NCI-H2107 treated with DMSO at 0.1 percent for 48 hours (cell line): ENCODE data around the gene DOK6.

ENCODE experiments used
- DNase-seq: peaks from one replicate; lab custom pipeline; 2025; ENCODE audit not compliant: unreplicated experiment; lab: John Stamatoyannopoulos, UW

DOK6 gene

DNA sequence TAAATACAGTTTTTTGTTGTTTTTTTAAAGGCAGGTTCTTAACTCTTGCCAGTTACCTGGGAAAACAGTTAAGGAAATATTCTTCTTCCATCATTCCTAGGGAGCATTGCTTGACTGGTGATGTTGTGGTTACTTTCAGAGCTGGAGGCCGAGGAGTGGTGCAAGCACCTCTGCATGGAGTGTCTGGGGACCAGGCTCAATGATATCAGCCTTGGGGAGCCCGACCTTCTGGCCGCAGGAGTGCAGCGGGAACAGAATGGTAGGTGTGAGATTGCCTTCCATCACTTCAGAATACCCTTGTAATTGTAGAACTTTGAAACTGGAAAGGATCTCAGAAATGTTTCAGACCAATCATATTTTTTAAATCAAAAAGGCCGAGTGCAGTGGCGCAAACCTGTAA, 276.9 kb downstream of the DOK6 start:
- no peak for DNase-seq

DNA sequence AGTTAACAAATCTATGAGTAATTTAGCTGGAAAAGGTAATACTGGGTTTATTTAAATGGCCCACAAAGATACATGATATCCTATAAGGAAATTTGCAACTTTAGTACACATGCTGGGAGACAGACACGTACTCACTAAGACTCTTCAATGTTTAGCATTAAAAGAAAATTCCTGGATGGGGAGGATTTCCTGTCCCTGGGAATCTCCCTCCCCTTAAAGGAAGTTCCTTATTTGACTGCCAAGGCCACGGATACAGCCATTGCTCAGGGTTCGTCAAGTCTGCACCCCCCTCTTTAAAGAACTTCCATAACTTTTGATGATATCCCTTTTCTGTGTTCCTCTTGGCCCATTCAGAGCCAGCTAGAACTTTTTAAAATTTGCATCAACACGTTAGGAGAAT, 279.4 kb downstream of the DOK6 start:
- DNase-seq = no peak

DNA sequence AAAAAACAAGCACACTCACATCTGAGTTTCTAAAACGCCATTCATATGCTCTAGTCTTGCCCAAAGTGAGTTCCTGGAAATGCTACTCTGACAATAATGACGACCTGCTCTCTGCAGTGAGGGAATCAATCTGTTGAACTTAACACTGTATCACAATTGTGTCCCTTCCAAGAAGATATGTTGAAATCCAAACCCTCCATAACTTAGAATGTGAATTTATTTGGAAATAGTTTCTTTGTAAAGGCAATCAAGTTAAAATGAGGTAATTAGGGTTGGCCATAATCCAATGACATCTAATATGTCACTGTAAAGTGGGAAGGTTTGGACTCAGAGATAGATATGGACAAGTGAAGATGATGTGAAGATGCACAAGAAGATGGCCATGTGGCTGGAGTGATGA, 282.5 kb downstream of the DOK6 start:
- DNase-seq = no peak

DNA sequence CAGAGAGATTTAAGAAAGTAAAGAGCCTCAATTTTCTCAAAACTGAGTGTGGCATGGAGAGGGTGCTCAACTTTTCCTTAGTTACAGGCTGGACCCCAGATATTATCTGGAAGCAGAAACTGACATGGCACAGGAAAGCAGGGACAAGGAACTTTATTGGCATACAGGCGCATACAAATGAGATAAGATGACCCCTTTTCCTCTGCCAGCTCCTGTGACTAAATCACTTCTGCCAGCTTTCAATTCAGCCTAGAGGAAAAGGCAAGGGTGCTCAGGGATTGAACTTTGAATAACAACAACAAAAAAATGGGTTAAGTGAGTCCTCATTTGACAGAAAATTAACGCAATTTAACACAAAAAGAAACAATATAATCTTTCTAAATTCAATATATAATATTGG, 284.1 kb downstream of the DOK6 start:
- no peak for DNase-seq

DNA sequence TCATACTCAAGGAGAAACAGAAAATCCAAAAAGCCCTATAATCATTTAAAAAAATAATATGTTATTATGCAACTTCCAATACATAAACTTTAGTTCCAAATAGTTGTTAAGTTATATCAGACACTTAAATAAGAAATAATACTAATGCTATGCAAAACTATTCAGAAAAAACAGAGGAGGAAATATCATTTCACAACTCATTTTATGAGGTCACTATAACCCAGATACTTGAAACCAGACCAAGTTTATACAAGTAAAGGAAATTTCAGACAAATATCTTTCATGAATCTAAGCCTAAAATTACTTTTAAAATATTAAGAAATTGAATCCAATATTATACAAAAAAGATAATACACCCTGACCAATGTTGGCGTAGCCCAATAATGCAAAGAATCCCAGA, 286.2 kb downstream of the DOK6 start:
- DNase-seq = no peak

DNA sequence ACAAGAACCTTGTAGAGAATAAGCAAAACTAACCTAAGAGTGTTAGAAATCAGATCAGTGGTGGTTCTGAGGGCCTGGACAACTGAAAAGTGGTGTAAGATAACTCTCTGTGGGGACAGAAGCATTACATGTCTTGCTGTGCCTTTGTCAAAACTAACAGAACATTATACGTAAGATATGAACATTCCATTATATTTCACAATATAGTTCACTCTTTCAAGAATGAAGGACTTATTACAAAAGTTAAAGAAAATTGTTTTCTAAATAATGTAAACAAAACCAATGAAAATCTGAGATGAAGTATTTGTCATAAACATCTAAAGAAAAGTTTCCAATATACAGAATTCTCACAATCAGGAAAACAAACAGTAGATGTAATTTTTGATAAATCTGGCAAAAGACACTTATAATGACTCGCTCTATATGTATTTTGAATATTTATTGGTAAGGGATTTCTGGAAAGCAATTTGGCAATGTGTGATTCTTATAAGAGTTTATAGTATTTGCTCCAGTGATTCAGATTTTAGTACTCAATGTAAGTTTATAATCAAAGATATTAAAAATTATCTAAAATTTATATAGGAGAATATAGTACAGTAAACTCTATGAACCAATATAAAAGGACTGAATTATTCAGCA, 288.6 kb downstream of the DOK6 start:
- DNase-seq = no peak

DNA sequence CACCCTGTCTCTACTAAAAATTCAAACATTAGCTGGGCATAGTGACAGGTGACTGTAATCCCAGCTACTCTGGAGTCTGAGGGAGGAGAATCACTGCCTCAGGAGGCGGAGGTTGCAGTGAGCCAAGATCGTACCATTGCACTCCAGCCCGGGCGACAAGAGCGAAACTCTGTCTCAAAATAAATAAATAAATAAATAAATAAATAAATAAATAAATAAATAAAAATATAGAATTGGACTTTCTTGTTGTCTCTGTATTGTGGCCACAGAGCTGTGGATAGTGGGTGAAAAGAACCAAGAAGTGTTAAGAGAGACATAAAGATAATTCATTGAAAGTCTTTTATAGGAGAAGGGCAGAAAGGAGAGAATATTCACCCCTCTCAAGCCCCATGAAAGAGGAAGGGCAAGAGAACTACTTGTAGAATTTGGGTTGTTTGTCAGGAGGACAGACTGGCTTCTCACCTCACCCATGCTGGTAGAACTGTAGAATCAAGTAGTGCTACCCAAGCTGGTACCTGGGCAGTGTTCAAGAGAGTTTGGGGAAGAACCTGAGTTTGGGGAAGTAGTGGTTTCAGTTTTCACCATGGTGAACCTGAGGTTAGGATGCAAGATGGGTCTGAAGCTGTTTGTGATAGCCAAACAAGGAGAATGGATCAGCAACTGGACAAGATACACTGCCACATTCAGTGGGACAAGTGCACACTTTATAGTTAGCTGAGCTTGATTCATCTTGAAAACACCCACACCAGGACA, 290.5 kb downstream of the DOK6 start:
- no peak for DNase-seq

DNA sequence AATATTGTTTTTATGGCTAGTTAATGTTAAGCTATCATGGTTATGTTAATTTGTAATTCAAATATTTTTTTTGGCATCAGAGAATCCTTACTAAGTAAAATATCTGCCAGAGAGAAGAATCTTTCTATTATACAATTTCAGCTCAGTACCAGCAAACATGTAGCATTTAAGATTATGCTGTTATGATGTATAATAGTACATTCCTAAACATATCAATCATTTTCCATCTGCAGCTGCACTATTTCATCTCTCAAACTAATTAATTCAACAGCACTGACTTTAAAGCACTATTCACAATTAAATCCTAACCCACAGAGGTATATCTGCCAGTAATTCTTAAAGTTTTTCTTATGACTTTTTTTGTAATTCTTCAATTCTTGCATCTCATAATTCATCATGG, 296.4 kb downstream of the DOK6 start:
- no peak for DNase-seq

DNA sequence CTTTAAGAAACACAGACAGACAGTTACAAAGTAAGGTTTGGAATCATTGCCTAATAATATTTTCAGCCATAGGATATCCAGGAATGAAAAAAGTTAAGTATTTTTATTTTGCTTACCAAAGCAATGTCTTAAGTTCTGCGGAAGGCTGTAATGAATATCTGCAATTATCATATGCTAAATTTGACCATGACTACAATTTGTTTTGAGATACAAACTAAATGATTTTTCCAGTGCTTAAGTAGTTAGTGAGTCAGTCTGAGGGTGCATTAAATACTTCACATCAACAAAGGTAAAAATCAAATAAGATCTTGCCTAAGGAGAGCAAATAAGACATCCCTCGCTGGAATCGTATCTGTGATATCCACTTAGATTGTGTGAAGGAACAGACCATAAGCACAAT, 297.0 kb downstream of the DOK6 start:
- no peak for DNase-seq

DNA sequence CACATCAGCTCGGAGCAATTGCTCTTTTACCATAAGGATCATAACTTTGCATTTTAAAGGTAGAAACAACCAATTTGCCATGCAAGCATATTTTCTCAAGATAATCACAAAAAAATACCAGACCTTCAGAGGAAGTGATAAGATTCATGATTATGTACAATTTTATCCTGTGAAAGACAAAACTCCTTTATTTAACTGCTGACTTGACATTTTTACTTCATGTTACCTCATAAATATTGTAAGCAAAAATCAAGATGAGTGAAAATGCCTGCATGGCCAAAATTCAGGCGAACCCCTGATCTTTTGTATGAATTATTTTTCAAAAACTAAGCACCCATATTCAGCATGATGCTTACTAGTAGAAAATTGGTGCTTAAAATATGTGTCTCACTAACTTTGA, 300.6 kb downstream of the DOK6 start:
- no peak for DNase-seq

DNA sequence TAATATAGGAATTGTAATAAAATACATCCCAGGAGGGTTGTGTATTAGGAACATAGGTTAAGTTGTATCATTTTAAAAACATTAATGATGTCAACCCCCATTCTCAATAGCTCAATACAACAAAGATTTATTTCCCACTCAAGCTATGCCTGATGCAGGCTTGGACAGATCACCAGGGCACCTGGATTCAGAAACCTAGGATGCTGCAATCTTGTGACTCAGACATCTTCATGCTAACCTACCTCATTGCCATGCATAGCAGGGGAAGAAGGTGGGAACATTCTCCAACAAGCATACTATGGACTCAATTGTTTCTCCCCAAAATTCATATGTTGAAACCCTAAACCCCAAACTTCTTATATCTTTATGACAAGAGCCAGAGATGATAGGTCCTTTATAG, 302.8 kb downstream of the DOK6 start:
- no peak for DNase-seq

DNA sequence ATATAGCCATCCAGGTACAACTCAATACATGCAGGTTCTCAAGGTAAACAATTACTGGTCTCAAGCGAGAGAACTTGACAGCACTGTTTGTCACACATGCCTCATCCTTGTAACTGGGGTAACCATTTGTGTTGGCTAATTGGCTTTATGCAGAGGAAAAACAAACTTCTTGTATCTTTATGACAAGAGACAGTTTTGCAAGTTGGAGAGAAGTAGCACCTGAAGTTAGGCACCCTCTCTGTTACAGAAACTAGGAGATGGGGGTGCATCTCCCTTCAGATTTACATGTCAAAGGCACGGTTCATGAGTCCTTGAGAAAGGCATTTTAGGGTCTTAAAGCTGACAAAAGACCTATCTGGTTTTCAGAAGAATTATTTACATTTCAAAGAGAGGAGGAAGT, 305.3 kb downstream of the DOK6 start:
- DNase-seq = no peak

DNA sequence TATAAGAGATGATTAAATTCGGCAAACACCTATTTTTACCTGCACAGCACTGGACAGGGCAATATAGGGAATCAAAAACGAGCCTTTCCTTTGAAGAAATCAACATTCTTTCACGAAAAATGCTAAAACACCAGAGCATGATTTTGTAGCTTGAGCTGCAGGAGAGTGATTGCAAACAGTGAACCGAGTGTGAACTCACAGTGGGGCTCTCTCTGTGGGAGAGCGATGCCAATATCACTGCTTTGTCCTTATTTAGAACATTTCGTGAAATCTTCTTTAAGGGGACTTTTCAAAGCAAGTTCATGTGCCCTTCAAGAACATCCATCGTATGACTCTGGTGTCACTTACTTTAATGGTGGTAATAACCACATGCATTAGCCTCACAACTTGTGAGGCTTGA, 308.2 kb downstream of the DOK6 start:
- DNase-seq = no peak

DNA sequence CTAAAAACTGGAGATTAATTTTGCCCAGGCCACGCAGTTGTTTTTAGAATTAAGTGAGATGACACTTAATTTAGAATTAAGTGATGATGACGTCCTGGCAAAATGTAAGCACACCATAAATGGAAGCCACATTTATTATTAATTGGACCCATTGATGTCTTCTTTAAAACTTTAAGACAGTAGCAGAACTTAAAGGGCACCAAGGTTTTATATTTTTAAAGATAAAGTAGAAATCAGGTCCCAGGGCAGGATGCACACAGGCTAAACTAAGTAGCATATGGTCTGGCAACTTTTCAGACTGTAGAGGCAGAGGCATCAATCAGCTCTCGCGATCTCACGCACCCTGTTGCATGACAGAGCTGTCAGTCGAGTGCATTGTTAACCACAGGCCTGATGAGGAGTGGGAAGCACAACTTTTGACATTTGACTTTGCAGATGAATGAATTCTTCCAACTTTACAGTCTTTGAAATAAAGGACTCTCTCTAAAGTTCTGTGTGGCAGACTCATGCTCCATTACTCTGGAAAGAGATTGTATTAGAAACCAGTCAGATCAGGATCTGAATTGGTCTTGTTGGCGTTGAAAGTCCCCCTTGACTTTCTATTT, 314.6 kb downstream of the DOK6 start:
- DNase-seq = no peak

DNA sequence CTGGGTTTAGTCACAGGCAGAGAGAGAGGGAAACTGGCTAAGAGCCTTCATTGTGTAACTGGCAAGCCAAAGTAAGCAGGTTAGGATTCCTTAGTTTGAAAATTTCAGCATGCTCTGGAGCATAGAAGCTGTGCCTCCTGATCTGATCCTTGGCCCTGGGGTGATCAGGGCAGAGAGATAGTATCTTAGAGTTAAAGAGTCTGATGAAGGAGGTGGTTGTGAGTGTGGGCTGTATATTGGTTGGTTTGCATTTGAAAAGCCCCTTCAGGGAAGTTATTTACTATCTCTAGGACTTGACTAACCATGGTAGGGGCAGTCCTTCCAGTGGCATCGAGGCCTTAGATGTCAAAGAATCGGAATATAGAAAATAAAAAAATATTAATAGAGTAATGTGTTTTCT, 316.9 kb downstream of the DOK6 start:
- DNase-seq = no peak

DNA sequence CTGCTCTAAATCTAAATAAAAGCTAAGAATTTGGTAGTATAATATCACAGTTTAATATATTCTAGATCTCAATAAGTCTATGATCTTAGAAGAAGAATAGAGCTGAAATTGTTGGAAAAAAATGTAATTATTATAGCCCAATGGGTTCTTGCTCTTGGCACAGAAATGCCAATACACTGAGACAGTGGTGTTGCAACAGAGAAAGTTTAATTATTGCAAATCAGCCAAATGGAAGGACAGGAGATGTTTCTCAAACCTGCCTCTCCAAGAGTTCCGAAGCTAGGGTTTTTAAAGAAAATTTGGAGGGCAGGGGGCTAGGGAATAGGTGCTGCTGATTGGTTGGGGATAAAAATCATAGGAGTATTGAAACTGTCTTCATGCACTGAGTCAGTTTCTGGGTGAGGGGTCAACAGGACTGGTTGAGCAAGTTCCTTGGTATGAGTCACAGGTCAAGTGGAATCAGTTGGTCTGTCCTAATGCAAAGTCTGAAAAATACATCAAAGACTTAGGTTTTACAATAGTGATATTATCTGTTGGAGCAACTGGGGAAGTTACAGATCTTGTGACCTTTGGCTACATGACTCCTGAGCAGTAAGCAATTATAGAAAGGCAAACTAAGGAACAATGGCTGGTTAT, 318.3 kb downstream of the DOK6 start:
- no peak for DNase-seq

DNA sequence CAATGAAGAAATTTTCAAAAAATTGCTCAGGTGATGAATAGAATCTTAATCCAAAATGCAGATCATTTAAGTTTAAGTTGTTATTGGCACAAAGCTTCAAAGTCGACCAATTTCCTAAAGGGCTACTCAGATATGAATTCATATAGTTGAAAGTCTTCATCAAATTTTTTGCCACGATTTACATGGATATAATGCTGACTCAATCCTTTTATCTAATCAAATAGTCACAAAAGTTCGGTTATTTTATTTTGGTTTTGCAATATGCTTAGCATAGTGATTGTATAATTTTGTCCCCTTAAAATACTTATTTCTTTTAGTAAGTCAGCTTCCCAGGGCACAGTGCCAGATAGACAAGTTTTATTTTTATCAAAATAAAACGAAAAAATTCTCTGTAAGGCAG, 319.7 kb downstream of the DOK6 start:
- no peak for DNase-seq

DNA sequence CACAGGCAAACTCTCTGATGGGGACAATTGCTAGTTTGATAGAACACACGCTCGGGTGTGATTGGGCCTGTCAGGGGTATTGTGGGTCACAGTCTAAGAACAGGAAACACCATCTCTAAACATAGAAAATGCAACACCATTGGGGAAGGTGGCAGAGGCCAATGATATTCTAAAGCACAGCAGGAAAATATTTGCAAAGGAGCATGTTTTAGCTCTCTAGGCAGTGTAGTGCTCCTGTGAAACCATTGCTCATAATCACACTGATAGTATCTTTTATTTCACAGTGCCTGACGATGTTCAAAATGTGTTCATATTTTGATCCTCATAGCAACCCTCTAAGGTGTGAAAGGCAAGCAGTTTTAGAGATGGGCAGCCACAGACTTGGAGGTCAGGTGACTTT, 322.7 kb downstream of the DOK6 start:
- DNase-seq = no peak

DNA sequence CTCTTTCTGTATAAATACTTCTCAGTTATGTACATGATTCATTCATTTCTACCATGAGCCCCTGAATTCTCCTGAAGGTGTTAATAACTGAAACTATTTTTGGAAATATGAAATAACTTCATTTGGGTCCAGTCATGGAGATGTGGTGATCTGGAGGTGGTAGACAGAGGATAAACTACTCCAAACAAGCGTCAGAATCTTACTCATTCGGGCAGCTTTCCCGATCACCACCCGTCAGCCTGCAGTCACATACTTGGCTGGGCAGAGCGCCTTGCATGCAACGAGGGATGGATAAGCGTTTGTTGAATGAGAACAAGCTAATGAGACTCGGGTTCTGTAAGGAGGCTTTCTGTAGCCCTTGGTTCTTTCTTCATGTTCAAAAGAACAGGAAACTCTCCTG, 324.3 kb downstream of the DOK6 start:
- DNase-seq = no peak

DNA sequence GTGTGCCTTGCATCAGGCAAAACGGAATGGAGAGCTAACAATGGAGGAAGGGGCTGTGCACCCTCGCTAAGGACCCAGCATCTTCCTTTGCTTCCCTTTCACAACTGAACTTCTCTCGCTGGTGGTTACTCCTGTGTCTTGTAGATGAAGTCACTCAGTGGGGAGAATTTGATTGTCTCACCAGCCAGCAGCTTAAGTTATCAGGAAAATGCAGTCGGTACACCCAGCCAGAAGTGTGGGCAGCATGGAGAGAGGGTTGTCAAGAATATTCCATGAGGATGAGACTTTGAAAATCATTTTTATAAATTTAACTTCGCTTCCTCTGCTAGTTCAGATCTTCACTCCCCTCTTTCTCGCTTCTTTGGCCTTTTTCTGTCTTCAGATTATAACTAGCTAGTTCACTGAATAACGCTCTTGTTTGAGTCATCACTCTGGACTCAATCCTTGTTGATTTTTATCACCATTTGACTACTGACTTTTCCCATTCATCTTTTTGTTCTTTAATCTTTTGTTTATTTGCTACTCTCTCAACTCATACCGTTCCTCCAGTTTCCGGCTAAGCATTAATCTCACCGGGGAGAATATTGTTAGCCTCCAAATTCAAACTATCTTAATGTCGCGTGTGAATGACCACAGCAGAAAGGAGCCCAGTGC, 325.3 kb downstream of the DOK6 start:
- DNase-seq = no peak

DNA sequence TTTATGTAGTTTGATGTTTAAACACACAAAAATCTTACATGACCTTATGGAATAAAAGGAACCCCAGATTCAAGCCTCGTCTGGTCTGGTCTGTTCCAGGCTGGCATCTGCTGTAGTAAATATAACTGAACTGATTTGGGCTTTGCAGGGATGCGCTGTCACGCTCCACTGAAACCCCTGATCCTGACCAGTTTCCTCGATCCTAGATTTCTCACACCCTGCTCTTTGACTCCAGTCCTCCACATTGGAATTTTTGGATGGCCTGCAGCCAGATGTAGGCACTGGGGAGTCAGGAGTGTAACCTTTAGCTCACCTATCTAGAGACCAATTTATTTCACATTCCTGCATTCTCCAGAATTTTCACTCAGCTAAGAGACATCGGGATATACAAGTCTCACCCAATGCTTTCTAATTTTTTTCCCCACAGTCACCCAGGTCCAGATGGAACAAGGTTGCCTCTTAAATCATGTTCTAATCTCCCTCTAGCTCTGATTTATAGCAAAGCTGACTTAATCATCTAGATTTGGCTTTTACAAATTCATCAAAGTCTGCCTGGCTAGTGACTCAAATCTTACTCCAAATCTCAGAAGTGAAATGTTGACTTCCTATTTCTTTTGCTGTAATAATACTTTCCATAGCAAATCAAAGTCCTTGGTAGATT, 327.4 kb downstream of the DOK6 start:
- no peak for DNase-seq
